HepG2 (cell line): ENCODE results near the gene PTGIR. TPM values are rescaled to one million over a fixed set of nuclear protein-coding genes. Genes with fewer than 3 reads are reported as not detected.

Source experiments
- ATAC-seq: fragments of 200-7000 bp; cut with Tn5 transposase; 3 replicates; pipeline ENCODE4 v1.9.1; 2020; ENCODE audit warnings: mild to moderate bottlenecking, moderate library complexity
- BruUV-seq: library from RNA; stranded (reverse); fragments of 400-500 nt; replicated peaks from 2 replicates; lab custom pipeline; 2021; lab: Mats Ljungman, UMichigan
- CTCF ChIA-PET: fragments of 300-600 bp; formaldehyde crosslinking; extraction: SDS; loops from one replicate; lab custom pipeline; 2021; ENCODE audit warnings: low total read pairs, inconsistent platforms, low intra/inter-chr PET ratio; lab: Yijun Ruan, JAX
- POLR2A ChIA-PET: fragments of 350-600 bp; sonication (Branson Sonifier 250); formaldehyde crosslinking; loops from one replicate; lab custom pipeline; 2020; ENCODE audit warnings: antibody characterized with exemption, inconsistent platforms; lab: Yijun Ruan, JAX
- DNase-seq: peaks from one replicate; pipeline ENCODE4 v3.0.0-alpha.2; 2015; ENCODE audit warnings: low spot score
- FAIRE-seq: peaks from 3 replicates; lab custom pipeline; 2011; peaks lifted over from hg19 to GRCh38; lab: Jason Lieb, UNC
- H2AFZ ChIP-seq: one replicate; pipeline ENCODE4 v1.6.1; 2011; ENCODE audit warnings: low read length, inconsistent platforms
- H3K27ac ChIP-seq: fragments of 300-600 bp; 3 replicates; pipeline ENCODE4 v1.8.0; 2011; ENCODE audit warnings: mixed run types, mild to moderate bottlenecking, mixed read lengths, low read length, inconsistent platforms; ENCODE audit not compliant: insufficient read depth; ENCODE audit errors: extremely low read length
- H3K27me3 ChIP-seq, 2 experiments: fragments of 200-600 bp in 1 of 2; 2 replicates in 1 of 2; 3 replicates in 1 of 2; pipeline versions ENCODE4 v1.6.0 to v1.8.0; 2011; ENCODE audit warnings: low read length in 2 of 2, mild to moderate bottlenecking in 2 of 2, moderate library complexity in 2 of 2, inconsistent platforms in 1 of 2; ENCODE audit not compliant: insufficient read depth in 2 of 2, control insufficient read depth in 1 of 2
- H3K36me3 ChIP-seq, 2 experiments: fragments of 200-600 bp in 1 of 2; replicated peaks in 1 of 2; 2 replicates in 1 of 2; 3 replicates in 1 of 2; pipeline versions ENCODE4 v1.5.1 to v1.8.0; 2011; ENCODE audit warnings: low read length in 2 of 2, inconsistent platforms in 1 of 2; ENCODE audit not compliant: insufficient read depth in 2 of 2, control insufficient read depth in 1 of 2
- H3K4me1 ChIP-seq: 2 replicates; pipeline ENCODE4 v1.5.1; 2012; ENCODE audit warnings: low read length, inconsistent platforms; ENCODE audit not compliant: insufficient read depth
- H3K4me2 ChIP-seq: 2 replicates; pipeline ENCODE4 v1.6.0; 2011; ENCODE audit warnings: low read depth, low read length, inconsistent platforms
- H3K4me3 ChIP-seq, 3 experiments: fragments of 200-600 bp in 1 of 3; sonication (generic), shearing (Covaris generic) in 1 of 3; replicated peaks in 1 of 3; 2 replicates each; pipeline ENCODE4 v1.5.1; 2011 to 2016; ENCODE audit warnings: low read length in 3 of 3, inconsistent platforms in 2 of 3, low read depth in 2 of 3, mild to moderate bottlenecking in 2 of 3, control low read depth in 1 of 3, mixed read lengths in 1 of 3; ENCODE audit not compliant: insufficient read depth in 1 of 3
- H3K79me2 ChIP-seq: one replicate; pipeline ENCODE4 v1.6.1; 2011; ENCODE audit warnings: low read length, inconsistent platforms; ENCODE audit not compliant: insufficient read depth
- H3K9ac ChIP-seq: 2 replicates; pipeline ENCODE4 v1.6.0; 2011; ENCODE audit warnings: mild to moderate bottlenecking, low read depth, low read length, inconsistent platforms; ENCODE audit not compliant: insufficient read depth
- H3K9me3 ChIP-seq: 2 replicates; pipeline ENCODE4 v1.5.1; 2012; ENCODE audit warnings: mild to moderate bottlenecking, low read length
- H4K20me1 ChIP-seq: 2 replicates; pipeline ENCODE4 v1.6.0; 2011; ENCODE audit warnings: inconsistent platforms, mild to moderate bottlenecking, low read length, moderate library complexity; ENCODE audit not compliant: insufficient read depth
- HBP1 ChIP-seq: IDR thresholded peaks from 2 replicates; pipeline ENCODE4 v1.6.1; 2016; ENCODE audit warnings: low read depth, control low read depth
- MTA1 ChIP-seq: sonication (generic); formaldehyde crosslinking; IDR thresholded peaks from 2 replicates; pipeline ENCODE4 v1.4.0; 2020; ENCODE audit warnings: missing genetic modification reagents, mild to moderate bottlenecking, borderline replicate concordance
- PTBP1 ChIP-seq: fragments of 200-400 bp; formaldehyde crosslinking; IDR thresholded peaks from 2 replicates; pipeline ENCODE4 v1.6.1; 2018; ENCODE audit warnings: low read length, low read depth; ENCODE audit not compliant: poor library complexity, severe bottlenecking
- SP2 ChIP-seq: sonication (generic); formaldehyde crosslinking; IDR thresholded peaks from 2 replicates; pipeline ENCODE4 v1.5.1; 2020; ENCODE audit warnings: mild to moderate bottlenecking, missing genetic modification reagents
- ZBTB34 ChIP-seq: sonication (generic); formaldehyde crosslinking; IDR thresholded peaks from 2 replicates; pipeline ENCODE4 v1.8.0; 2022; ENCODE audit warnings: mild to moderate bottlenecking, missing genetic modification reagents
- ZFP91 ChIP-seq: sonication (generic); formaldehyde crosslinking; IDR thresholded peaks from 2 replicates; pipeline ENCODE4 v1.9.0; 2022; ENCODE audit warnings: missing genetic modification reagents, mild to moderate bottlenecking, borderline replicate concordance
- ZNF263 ChIP-seq: sonication (generic); formaldehyde crosslinking; IDR thresholded peaks from 2 replicates; pipeline ENCODE4 v1.4.0; 2020; ENCODE audit warnings: missing genetic modification reagents
- ZNF382 ChIP-seq: sonication (generic); formaldehyde crosslinking; IDR thresholded peaks from 2 replicates; pipeline ENCODE4 v1.5.0; 2020; ENCODE audit warnings: missing genetic modification reagents, mild to moderate bottlenecking, borderline replicate concordance
- ZNF629 ChIP-seq: sonication (generic); formaldehyde crosslinking; conservative IDR thresholded peaks from 2 replicates; pipeline ENCODE4 v1.5.0; 2020; ENCODE audit warnings: missing genetic modification reagents
- WGBS: methylation state at CpG from one replicate; pipeline ENCODE4 v1.1.6; 2017; ENCODE audit warnings: low lambda C conversion rate; 5-methylcytosine and 5-hydroxymethylcytosine counted together
- in situ Hi-C: cut with HindIII; loops from 2 replicates; pipeline ENCODE4 v1.10.0; 2017; ENCODE audit warnings: low pct_unique_long_range_greater_than_20kb; ENCODE audit not compliant: extremely low pct_ligation_motif_present
- intact Hi-C: fragments of 100-400 bp; cut with micrococcal nuclease; formaldehyde crosslinking; loops from one replicate; pipeline ENCODE4 v1.10.0; 2022; ENCODE audit not compliant: unreplicated experiment
- polyA plus RNA-seq, 8 experiments: library from polyadenylated mRNA; depleted of rRNA in 3 of 8; stranded (reverse) in 7 of 8; unstranded in 1 of 8; fragments of >200 nt; fragmentation: Illumina TruSeq in 4 of 8; extraction: Trizol in 4 of 8; gene quantifications; 2 replicates each; pipeline versions ENCODE4 v1.2.1 to v1.2.3, GENCODE V29; 2011 to 2016; ENCODE audit warnings: low read depth in 4 of 8, missing spikeins in 1 of 8, mixed read lengths in 1 of 8; ENCODE audit not compliant: insufficient read depth in 1 of 8
- total RNA-seq, 5 experiments: library from RNA; depleted of rRNA; stranded (reverse); fragments of >200 nt; fragmentation: Illumina TruSeq; extraction: Trizol; gene quantifications; 2 replicates each; pipeline ENCODE4 v1.2.3, GENCODE V29; 2016; ENCODE audit warnings: low read depth in 1 of 5

Gene PTGIR
- total and polyA plus RNA-seq, 2 of the 13 experiments (the other 11 are each of a cell fraction or from before 2014, with no cell fraction given), result not detected

- H3K4me1 ChIP-seq, result peaks cover 28% of the 10 kb centered on the region
- DNase-seq, result no peak
- no peak overlapping the region for H2AFZ ChIP-seq
- WGBS, result 23% methylated on average over 18 of the region's 49 CpGs
- FAIRE-seq, result no peak
- in situ Hi-C loops, result no loop called here
- H3K27ac ChIP-seq, result no peak overlapping the region
- H3K9ac ChIP-seq, result 0 out of 2 replicates have a peak overlapping the region, but pooled peaks have one; percentile 16
- ATAC-seq, result no peak; the same call in 2 of the 3 replicates
- no peak for TF ChIP-seq ZNF382 (CRISPR knock-in tag)
- TF ChIP-seq SP2 (CRISPR knock-in tag), result no peak
- 0 out of 2 replicates have a peak, but pooled peaks have one; percentile 40 for TF ChIP-seq ZFP91 (CRISPR knock-in tag)
- no peak for TF ChIP-seq ZBTB34
- TF ChIP-seq PTBP1, result no peak
- no peak for TF ChIP-seq HBP1 (CRISPR knock-in tag)
- TF ChIP-seq ZNF263 (CRISPR knock-in tag), result peak; percentile 57; the same call in 1 of the 2 replicates
- peak; percentile 60; the same call in 1 of the 2 replicates for TF ChIP-seq ZNF629 (CRISPR knock-in tag)
- TF ChIP-seq MTA1 (CRISPR knock-in tag), result no peak
- H3K9me3 ChIP-seq, result no peaks in the 10 kb centered on the region
- peak overlapping the region; percentile 68 for H3K4me2 ChIP-seq
- intact Hi-C loops, result no loop called here
- H4K20me1 ChIP-seq, result no peaks in the 10 kb centered on the region
- H3K4me3 ChIP-seq, result peak overlapping the region; percentile 7 to 69 (median 41); a peak in 5 of 6 replicates
- CTCF ChIA-PET, result no interaction called here
- no peaks in the 10 kb centered on the region for H3K79me2 ChIP-seq
- H3K27me3 ChIP-seq, result peaks cover 3 to 47% of the 10 kb centered on the region in 2 experiments; a peak in 4 of 5 replicates
- POLR2A ChIA-PET, result no interaction called here
- no peaks in the 10 kb centered on the region for H3K36me3 ChIP-seq
- no TSS peak for BruUV-seq
Measured at GRCh38 chr19:46639358-46640182, 14.7 kb upstream of the PTGIR start.
